GM12892 (cell line): ENCODE results near the gene PARP15.
A peak's percentile ranks its signal among the peaks of the same experiment; 100 is the strongest.
"Not testable (repeated sequence)": the region's sequence is repeated elsewhere in the genome, so short reads cannot be mapped to it uniquely, and the experiment has no call there.

Experiments
- DNase-seq: peaks from one replicate; pipeline ENCODE4 v3.0.0; 2011; ENCODE audit not compliant: insufficient read length
- FAIRE-seq: peaks from 2 replicates; lab custom pipeline; 2011; peaks lifted over from hg19 to GRCh38; lab: Jason Lieb, UNC
- POLR2A ChIP-seq: IDR thresholded peaks from 2 replicates; pipeline ENCODE4 v1.6.1; 2011; ENCODE audit warnings: low read depth, low read length, control low read depth
- POLR2AphosphoS5 ChIP-seq: IDR thresholded peaks from 2 replicates; pipeline ENCODE4 v1.6.1; 2011; ENCODE audit warnings: low read depth, low read length, control low read depth
- TAF1 ChIP-seq: IDR thresholded peaks from 2 replicates; pipeline ENCODE4 v1.6.1; 2011; ENCODE audit warnings: low read depth, mild to moderate bottlenecking, control low read depth, low read length, borderline replicate concordance

The PARP15 gene

DNA sequence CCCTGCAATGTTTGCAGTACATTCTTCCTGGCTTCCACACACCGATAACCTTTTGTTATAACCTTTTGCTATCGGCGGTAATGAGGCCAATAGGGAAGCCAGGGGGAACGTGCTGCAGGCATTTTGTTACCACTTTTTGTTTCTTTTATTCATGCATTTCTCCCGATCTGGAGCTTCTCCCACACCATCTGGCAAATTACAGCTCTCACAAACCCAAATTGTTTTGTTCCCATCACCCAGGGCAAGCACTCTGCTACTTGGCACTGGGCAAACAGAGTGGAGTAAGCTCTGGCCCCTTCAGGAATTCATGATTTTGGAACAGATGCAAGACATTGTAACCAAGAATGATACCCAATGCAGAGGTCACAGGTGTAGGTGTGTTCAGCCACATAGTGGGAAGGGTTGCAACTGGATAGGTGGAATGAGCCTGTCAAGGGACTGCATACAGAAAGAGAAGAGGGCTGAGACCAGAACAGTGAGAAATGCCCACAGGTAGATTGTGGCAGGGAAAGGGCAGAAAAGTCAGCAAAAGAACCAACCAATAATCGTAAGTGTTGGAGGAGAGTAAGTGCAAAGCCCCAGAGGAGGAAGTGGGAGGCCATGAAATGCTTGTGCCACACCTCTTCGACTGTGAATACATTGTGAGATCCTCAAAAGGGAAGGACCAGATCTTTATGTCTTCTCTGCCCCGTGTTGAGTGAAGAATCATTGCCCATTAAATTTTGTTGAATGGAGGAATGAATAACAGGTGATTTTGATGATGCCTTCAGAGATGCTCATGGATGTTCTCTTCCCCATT lies 45.8 kb downstream of the PARP15 start:
- DNase-seq (no peak), FAIRE-seq (no peak)
- TF ChIP-seq TAF1 (no peak), POLR2AphosphoS5 (no peak), POLR2A (no peak)

DNA sequence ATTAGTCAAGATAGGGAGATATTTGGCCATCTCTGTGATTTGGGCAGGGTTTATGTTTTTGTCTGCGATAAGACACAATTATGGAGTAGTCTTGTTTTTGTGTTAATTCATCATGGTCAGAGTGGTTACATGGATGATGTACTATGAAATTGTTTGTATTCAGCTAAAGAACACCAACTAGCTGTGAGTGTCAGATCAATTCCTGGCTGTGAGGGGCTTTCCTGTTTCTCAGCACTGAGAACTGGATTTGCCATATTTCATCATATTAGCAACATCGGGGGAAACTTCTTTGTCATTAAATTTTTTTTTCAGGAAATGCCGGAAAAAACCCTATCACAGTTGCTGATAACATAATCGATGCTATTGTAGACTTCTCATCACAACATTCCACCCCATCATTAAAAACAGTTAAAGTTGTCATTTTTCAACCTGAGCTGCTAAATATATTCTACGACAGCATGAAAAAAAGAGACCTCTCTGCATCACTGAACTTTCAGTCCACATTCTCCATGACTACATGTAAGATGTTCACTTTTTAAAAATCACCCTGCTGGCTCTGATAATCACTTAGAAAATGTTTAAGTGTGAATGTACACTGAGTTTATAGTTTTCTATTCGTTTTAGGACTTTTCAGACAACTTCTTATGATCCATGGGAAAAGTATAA lies 49.2 kb downstream of the PARP15 start:
- DNase-seq (no peak), FAIRE-seq (peak; percentile 82)
- TF ChIP-seq TAF1 (no peak), POLR2A (no peak), POLR2AphosphoS5 (no peak)

DNA sequence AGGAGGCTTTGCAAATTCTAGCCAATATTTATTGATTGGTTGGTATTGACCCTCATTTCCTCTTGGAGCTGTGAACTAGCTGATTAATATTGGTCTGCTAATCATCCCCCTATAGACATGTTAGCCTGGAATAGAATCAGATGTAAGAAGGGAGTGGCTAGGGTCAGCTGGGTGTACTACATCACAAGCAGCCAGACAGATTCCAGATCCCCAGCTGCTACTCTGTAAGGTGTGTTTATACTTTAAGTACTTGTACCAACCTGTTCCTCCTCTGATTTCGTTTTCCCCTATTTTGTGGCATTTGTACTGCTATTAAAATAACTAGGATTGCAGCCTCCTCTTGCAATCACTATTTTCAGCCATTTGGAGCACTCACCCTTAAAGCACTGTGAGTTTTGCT lies 49.9 kb downstream of the PARP15 start:
- no peak for TF ChIP-seq POLR2A
- no peak for TF ChIP-seq POLR2AphosphoS5
- no peak for TF ChIP-seq TAF1
- FAIRE-seq (no peak), DNase-seq (no peak)

DNA sequence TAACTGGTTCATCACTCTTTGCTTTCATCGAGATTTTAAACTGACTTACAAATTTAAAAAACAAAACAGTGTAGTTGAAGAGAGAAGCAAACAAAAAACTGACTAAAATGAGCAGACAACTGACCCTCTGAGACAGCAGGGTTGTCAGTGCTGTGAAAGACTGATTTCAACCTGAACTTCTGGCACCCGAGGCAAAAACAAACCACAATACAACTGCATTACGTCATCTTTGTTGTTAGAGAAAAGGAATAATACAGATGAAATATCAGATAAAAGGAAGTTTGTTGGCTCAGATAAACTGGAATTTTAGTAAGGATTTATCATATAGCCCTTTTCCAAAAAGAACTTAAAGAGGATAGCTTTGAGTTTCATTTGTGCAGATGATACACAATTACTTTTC lies 51.1 kb downstream of the PARP15 start:
- TF ChIP-seq POLR2A (no peak), POLR2AphosphoS5 (no peak), TAF1 (no peak)
- DNase-seq (no peak), FAIRE-seq (no peak)

DNA sequence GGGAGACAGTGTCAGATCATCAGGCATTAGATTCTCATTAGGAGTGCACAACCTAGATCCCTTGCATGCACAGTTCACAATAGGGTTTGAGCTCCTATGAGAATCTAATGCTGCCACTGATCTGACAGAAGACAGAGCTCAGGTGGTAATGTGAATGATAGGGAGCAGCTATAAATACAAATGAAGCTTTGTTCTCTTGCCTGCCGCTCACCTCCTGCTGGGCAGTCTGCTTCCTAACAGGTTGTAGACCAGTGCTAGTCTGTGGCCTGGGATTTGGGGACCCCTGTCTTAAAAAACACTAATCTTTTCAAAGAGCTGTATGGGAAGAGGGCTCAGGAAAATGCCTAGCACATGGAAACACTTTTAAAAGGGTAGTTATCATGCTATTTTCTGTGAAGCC lies 52.3 kb downstream of the PARP15 start:
- no peak for FAIRE-seq

DNA sequence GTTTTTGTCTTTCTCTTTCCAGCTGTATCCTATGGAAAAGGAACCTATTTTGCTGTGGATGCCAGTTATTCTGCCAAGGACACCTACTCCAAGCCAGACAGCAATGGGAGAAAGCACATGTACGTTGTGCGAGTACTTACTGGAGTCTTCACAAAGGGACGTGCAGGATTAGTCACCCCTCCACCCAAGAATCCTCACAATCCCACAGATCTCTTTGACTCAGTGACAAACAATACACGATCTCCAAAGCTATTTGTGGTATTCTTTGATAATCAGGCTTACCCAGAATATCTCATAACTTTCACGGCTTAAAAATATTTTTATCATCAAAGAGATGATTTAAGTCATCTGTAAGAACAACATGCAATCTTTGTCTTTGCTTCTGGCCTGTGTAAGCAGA lies 58.3 kb downstream of the PARP15 start:
- FAIRE-seq (no peak), DNase-seq (no peak)
- TF ChIP-seq POLR2AphosphoS5, result no peak
- TF ChIP-seq TAF1, result no peak
- no peak for TF ChIP-seq POLR2A

More for the DNA sequence above, 52.3 kb downstream of the PARP15 start:
- DNase-seq, result no peak
- TF ChIP-seq TAF1 (no peak), POLR2A (no peak), POLR2AphosphoS5 (no peak)

DNA sequence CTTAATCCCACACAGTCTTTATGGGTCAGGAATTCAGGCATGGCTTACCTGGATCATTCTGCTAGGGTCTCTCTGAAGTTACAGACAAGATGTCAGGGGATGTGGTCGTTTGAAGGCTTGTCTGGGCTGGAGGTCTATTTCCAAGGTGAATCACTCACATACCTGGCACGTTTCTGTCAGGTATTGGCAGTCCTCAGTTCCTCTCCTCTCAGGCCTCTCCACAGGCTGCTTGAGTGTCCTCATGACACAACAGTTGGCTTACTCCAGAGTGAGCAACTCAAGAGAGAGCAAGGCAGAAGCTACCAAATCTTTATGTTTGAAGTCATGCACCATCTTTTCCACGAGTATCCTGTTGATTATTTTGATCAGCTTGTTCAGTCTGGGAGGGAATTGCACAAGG lies 59.2 kb downstream of the PARP15 start:
- no peak for FAIRE-seq

DNA sequence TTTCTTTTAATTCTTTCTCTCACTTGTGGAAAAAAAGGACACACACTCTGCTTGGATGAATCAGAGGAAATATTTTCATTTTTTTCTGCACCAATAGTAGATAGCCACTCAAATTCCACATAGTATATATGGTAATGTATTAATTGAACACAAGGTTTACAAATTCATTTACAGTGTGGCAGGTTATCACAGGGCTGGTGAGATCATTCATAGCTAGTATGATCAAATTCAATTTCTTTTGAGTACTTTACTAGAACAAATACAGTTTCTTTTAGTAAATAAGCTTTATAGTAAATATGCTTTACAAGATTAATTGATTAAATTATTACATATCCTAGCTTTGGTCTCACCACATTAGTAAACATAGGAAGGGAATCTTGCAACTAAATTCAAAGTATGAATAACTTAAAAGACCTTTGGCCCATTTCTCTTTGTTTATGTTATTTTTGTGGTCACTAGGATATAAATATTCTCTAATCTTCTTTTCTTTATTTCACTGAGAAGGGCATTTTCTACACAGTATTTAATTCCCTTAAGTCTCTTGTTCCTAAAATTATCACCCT lies 63.1 kb downstream of the PARP15 start:
- DNase-seq, result no peak
- TF ChIP-seq POLR2AphosphoS5 (no peak), TAF1 (no peak), POLR2A (no peak)
- FAIRE-seq, result no peak

More for the DNA sequence above, 59.2 kb downstream of the PARP15 start:
- no peak for TF ChIP-seq TAF1
- TF ChIP-seq POLR2AphosphoS5, result no peak
- TF ChIP-seq POLR2A, result no peak
- DNase-seq, result no peak

DNA sequence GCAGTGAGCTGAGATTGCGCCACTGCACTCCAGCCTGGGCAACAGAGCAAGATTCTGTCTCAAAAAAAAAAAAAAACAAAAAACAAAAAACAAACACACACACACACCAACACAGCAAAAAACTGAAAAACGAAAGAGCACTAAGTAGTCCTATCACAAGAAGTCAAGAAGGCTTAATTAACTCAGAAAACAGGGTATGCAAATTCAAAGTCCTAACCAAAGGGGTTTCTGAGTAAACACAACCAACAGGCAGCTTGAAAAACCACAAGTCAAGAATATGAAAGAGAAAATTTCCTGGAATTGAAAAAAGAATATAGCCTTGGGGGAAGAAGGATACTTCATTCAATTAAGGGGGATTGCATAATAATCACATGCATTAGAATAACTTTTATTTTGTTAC lies 65.5 kb downstream of the PARP15 start:
- TF ChIP-seq TAF1 (no peak), POLR2AphosphoS5 (no peak), POLR2A (no peak)
- FAIRE-seq (no peak), DNase-seq (no peak)

DNA sequence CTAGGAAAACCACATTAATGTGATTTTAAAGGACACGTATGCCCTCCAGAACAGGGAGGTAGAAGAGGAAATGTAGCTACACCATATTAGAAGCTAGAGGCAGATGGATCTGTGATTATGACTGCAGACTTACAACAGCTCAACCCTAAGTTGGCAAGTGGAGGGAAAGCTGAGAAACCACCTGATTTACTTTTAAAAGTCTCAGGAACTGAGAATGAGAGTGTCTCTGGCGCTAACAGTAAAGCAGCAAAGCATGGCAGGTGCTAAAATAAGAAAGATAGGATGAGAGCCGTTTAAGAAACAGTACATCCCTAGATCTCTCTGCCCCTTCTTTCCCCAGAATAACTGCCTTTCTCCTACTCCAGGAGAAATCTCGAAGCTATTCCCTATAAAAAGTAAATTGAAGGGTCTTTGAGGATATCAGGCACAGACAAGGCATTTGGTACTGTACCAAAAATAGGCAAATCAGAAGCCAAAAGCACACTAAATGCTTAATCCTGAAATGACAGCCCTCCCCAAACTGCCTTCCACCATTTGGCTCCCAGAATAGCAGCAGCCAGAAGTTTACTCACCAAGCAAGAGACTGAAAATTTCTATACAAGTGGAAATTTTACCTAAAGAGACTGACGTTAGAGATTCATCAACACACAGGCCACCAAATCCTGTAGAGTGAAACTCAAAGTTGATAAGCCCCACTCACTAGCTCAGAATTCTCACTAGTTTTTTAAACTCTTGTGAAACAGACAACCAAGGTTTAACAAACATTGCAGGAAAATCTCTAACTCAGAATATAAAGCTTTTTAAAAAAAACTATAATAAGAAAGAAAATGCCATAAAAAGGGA lies 68.9 kb downstream of the PARP15 start:
- FAIRE-seq, result peak; percentile 90
- TF ChIP-seq POLR2AphosphoS5 (no peak), POLR2A (no peak)
- peak; percentile 21 for DNase-seq

DNA sequence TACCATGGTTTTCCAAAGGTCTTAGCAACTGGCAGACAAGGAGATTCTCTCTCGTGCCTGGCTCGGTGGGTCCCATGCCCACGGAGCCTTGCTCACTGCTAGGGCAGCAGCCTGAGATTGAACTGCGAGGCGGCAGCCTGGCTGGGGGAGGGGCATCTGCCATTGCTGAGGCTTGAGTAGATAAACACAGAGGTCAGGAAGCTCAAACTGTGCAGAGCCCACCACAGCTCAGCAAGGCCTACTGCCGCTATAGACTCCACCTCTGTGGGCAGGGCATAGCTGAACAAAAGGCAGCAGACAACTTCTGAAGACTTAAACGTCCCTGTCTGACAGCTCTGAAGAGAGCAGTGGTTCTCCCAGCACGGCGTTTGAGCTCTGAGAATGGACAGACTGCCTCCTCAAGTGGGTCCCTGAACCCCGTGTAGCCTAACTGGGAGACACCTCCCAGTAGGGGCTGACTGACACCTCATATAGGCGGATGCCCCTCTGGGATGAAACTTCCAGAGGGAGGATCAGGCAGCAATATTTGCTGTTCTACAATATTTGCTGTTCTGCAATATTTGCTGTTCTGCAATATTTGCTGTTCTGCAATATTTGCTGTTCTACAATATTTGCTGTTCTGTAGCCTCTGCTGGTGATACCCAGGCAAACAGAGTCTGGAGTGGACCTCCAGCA lies 73.9 kb downstream of the PARP15 start:
- not testable (repeated sequence) for FAIRE-seq, DNase-seq

DNA sequence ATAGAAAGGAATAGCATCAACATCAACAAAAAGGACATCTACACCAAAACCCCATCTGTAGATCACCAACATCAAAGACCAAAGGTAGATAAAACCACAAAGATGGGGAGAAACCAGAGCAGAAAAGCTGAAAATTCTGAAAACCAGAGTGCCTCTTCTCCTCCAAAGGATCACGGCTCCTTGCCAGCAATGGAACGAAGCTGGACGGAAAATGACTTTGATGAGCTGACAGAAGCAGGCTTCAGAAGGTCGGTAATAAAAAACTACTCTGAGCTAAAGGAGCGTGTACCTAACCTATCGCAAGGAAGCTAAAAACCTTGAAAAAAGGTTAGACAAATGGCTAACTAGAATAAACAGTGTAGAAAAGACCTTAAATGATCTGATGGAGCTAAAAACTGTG lies 74.5 kb downstream of the PARP15 start:
- not testable (repeated sequence) for FAIRE-seq, DNase-seq

DNA sequence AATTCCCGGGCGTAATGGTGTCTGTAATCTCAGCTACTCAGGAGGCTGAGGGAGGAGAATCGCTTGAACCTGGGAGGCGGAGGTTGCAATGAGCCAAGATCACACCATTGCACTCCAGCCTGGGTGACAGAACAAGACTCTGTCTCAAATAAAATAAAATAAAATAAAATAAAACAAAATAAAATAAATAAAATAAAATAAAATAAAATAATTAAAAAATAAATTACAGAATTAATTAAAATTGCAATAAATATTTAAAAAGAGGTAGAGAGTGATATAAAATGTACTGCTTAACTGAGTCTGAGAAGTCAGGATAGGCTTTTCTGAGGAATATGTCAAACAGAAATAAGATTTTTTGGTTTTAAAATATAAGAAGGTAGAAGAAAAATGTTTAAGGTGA lies 80.9 kb downstream of the PARP15 start:
- not testable (repeated sequence) for DNase-seq, FAIRE-seq
